GM21528 (cell line): ENCODE data around the gene PDE4A.
"Not testable (repeated sequence)": the region's sequence is repeated elsewhere in the genome, so short reads cannot be mapped to it uniquely, and the experiment has no call there.

Experiments
- ATAC-seq: cut with Tn5 transposase; IDR thresholded peaks from one replicate; pipeline ENCODE4 v1.9.1; 2021; ENCODE audit warnings: mild to moderate bottlenecking, moderate library complexity; ENCODE audit not compliant: unreplicated experiment, low FRiP score

The PDE4A gene

GRCh38 chr19:10424011-10424637 lies 3.8 kb downstream of the PDE4A start:
- ATAC-seq = no peak

GRCh38 chr19:10427169-10427568 lies 6.8 kb downstream of the PDE4A start:
- no peak for ATAC-seq

GRCh38 chr19:10428996-10429381 lies 8.7 kb downstream of the PDE4A start:
- no peak for ATAC-seq

GRCh38 chr19:10430505-10431253 lies 10.3 kb downstream of the PDE4A start:
- ATAC-seq = no peak

DNA sequence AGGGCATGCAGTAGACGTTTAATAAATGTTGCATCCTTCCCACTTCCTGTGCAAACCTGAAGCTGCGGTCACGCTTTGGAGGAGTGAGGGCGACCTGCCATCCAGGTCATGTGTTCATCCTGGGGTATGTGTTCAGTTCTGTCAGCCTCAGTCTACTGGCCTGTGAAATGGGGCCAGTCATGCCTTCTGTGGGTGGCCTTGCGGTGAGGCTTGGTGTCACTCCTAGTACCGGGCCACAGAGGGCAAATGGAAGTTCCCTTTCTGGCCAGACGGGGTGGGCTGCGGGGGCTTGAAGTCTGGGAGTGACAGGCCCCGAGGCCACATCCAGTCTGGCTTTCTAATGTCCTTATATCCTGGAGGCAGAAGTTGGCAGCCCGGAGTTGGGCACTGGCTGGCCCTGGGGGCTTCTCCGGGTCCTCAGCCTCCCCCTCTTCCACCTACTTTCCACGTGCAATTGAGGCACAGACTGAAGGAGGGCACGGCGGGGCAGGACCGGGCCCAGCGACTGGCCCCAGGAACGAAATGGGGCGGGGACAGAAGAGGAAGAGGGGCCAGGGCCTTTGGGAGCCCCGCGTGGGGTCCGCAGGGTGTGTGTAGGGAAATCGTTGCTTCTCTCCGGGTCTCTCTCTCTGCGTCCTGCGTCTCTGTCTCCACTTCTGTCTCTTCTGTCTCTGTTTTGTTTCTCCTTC lies 11.1 kb downstream of the PDE4A start:
- no peak for ATAC-seq

DNA sequence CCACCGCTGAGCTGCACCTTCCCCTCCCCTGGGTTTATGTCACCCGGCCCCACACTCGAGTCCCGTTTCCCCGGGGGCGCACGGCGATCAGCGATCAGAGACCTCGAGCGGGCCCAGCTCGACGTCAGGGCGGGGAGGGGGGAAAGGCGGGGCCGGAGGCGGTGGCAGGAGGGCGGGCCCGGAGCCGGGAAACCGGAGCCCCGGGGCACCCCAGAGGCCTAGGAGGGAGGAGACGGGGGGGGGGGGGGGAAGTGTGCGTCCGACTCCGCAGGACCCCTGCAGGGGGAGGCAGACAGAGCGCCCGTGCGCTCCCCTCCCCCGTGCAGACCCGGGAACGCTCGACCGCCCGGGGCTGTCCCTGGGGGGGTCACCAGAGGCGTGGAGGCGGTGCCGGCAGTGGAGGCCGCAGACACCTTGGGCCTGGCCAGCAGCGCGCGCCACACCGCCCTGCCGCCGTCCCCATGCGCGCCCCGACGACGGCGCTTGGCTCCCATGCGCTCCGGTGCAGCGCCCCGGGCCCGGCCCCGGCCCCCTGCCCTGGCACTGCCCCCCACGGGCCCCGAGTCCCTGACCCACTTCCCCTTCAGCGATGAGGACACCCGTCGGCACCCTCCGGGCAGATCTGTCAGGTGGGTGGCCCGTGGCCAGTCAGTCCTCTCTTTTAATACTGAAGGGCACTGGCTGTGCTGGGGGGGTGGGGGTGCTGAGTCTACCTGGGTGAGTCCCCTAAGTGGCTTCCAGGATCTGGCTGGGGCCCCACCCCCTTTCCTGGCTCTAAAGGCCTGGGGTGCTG lies 11.8 kb downstream of the PDE4A start:
- ATAC-seq = no peak

GRCh38 chr19:10432736-10433130 lies 12.4 kb downstream of the PDE4A start:
- no peak for ATAC-seq

DNA sequence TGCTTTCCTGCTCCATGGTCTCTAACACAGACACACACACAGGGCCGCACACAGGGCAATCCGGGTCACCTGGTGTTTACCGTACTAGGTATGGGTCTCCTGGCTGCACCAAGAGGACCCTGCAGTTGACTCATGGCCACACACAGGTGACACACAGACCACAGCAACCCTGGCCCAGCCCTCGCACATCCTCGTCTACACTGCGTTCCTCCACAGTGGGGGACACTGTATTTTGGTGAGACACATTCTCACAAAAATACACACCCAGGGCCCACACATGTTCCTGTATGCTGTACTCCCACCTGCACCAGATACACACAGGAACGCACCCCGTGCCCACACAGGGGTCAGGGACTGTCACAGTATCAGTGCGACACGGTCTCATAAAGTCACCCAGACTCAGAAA lies 12.8 kb downstream of the PDE4A start:
- ATAC-seq = no peak

DNA sequence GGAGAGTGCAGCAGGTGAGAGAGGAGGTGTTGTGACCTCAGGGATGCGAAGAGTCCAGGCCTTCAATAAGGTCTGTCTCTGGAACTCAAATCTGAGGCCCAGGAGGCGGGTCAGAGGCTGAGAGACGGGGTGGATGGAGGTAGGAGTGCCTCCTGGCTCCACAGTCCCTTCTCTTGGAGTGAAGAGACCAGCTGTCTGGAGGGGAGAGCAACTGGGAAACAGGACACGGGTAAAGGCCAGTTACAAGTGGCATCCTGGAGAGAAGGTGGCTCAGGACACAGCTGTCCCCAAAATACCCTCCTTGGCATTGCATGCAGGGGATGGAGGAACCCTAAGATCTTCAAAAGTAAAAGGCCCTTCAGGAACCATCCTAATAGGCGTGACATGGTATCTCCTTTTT lies 19.2 kb downstream of the PDE4A start:
- ATAC-seq = no peak

GRCh38 chr19:10442698-10443097 lies 22.4 kb downstream of the PDE4A start:
- ATAC-seq = no peak

DNA sequence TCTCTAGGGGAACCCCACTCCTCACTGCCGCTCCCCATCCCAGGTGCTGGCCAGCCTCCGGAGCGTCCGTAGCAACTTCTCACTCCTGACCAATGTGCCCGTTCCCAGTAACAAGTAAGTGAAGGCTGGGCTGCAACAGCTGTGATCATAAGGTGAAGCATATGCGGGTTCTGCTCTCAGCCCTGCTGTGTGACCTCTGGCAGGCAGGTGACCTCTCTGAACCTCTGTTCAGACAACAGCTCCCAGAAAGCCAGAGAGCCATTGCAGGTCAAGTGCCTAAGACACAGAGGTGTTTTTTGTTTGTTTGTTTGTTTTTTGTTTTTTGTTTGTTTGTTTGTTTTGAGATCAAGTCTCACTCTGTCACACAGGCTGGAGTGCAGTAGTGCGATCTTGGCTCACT lies 28.7 kb downstream of the PDE4A start:
- ATAC-seq = no peak

- ATAC-seq = no peak
Measured at GRCh38 chr19:10450191-10450852, 30.0 kb downstream of the PDE4A start.

GRCh38 chr19:10450853-10451609 lies 30.7 kb downstream of the PDE4A start:
- ATAC-seq = no peak

- ATAC-seq = no peak
Measured at GRCh38 chr19:10452726-10453618, 32.6 kb downstream of the PDE4A start.

DNA sequence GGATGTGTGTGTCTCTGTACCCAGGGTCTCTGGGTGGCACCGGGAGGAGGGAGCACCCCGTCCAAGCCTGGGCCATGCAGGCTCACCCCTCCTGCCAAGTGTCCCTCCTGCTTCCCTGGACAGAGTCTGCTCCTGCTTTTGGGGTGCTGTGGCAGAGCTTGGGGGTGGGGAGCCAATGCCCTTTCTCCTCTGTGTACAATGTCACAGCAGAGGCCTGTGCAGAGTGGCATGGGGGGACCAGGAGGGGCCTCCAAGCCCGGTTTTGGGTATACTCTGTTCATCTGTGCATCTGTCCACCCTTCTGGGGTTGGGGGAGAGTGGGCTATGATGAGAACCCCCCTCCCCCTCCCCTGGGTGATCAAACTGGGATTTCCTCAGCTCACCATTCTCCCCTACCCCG lies 33.5 kb downstream of the PDE4A start:
- ATAC-seq = no peak

DNA sequence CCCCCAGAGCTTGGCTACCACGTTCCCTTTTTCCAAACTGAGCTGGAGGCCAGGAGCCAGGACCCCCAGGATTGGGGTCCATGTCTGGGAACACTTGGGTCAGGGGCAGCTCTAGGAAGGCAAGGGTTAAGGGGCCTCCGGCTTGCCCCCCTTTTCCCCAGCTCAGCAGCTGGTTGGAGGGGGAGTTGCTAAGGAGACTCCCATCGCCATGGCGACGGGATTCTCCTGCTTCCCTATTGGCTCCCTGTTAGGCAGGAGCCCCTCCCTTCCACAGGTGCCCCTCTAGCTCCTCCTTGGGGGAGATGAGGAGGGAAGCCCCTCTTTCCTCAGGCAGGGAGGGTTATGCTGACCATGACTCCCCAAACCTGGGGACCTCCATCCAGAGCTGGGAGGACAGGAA lies 33.9 kb downstream of the PDE4A start:
- no peak for ATAC-seq

- ATAC-seq = not testable (repeated sequence)
Measured at GRCh38 chr19:10458733-10459132, 38.4 kb downstream of the PDE4A start.

- ATAC-seq = peak; percentile 2
Measured at GRCh38 chr19:10460714-10461046, 40.3 kb downstream of the PDE4A start.
